ENCODE measurements around the gene HLA-DMB. TPM values are rescaled to one million over a fixed set of nuclear protein-coding genes. Genes with fewer than 3 reads are reported as not detected.

Gene HLA-DMB
- total RNA-seq, 1 experiment from 2014 or later = not detected

GRCh38 chr6:32908897-32909296, 31.9 kb downstream of the HLA-DMB start:
- no peak for DNase-seq (ENCODE audit: low read depth)

DNA sequence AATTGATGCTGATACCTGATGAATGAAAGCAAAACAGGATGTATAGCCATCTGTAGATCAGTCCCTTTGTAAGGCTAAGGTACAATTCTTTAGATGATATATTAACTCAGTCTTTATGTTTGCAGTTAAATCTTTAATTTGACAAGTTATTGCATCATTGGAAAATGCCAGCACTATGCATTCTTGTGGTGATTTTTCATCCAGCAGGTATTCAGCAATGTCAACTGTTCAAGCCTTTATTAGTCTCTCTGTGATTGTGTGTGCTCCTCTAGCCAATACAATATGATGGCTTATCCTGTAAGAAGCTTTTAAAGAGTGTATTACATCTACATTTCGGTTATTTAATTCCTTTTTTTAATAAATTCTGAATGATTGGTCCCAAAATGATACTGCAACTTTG, 34.3 kb downstream of the HLA-DMB start:
- peak; percentile 59 for DNase-seq (ENCODE audit: low read depth)

DNA sequence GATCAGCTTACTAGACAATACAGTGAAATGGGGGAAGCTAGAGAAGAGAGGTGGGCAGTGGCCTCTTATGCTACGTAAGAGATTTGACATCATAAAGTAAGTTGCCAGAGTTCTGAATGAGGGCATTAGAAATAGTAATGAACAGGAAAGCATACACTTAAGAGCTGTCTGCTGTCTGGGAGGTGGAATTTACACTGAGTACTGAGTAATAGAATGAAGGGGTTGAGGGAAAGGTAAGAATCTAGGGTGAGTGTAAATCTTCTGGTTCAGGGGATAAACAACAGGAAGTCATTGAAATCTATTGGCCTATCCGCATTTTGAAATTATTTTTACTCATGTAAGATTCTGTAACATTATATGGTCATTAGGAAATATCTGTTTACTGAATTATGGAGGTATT, 35.8 kb downstream of the HLA-DMB start:
- DNase-seq (ENCODE audit: low read depth) = no peak

- no peak for DNase-seq (ENCODE audit: low read depth)
Measured at GRCh38 chr6:32903952-32904351, 36.9 kb downstream of the HLA-DMB start.

DNA sequence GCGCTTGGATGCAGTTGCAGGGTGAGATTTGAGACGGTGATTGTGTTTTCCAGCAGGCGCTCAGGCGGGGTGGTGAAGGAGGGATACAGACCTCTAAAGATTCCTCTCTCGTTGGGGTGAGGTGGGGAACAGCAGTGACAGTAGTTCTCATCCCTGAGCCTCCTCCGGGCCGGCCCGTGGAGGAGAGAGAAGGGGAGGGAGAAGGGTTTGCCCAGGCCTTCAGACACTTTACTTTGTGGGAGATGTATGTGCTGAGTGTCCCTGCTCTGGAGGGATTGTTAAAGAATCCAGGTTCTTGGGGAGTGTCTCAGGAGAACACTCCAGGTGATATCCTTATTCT, 45.9 kb downstream of the HLA-DMB start:
- DNase-seq (ENCODE audit: low read depth) = no peak

GRCh38 chr6:32894085-32895005, 46.5 kb downstream of the HLA-DMB start:
- DNase-seq (ENCODE audit: low read depth) = peak; percentile 87

GRCh38 chr6:32890831-32891230, 50.0 kb downstream of the HLA-DMB start:
- no peak for DNase-seq (ENCODE audit: low read depth)

DNA sequence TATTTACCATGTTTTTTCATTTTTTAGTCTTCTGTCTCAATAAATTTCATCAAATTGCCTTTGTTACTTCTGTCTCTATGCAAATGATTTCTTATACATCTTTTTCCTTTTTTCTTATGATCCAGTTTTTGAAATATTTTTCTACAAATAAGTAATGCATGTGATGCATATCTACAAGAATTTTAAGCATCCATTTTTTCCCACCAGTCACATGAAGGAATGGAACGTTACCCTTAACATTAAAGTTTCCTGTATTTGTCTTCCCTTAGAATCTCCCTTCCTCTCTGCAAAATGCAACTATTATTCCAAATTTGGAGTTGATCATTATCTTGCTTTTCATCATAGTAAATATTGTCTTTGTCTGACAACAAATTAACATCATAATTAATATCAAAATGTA, 51.3 kb downstream of the HLA-DMB start:
- DNase-seq (ENCODE audit: low read depth) = no peak

- no peak for DNase-seq (ENCODE audit: low read depth)
Measured at GRCh38 chr6:32888576-32888975, 52.3 kb downstream of the HLA-DMB start.

- DNase-seq (ENCODE audit: low read depth) = no peak
Measured at GRCh38 chr6:32887616-32888015, 53.2 kb downstream of the HLA-DMB start.

- DNase-seq (ENCODE audit: low read depth) = peak; percentile 91
Measured at GRCh38 chr6:32886681-32887383, 54.0 kb downstream of the HLA-DMB start.

DNA sequence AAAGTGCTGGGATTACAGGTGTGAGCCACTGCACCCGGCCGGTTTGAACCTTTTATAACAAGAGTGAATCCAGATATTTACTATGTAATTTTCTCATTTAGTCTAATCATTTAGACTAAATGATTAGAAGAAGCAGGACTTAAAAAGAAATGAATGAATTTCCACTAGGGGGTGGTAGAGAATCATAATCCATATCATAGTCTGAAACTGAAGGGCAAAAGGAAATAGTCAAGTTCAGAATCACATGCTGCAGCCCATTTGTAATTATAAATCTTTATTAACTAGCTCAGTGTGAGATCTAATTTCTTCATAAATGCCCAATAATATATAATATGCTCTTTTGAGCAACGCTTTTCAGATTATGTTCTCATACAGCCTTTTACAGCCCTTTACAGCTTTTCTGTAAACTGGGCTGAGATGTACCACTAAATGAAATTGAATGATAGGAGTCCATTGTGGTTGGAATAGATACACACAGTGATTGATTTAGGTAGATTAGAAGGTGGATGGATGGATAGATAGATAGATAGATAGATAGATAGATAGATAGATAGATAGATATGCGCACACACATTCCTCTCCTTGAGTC, 55.0 kb downstream of the HLA-DMB start:
- peak; percentile 73 for DNase-seq (ENCODE audit: low read depth)

Other genes starting within 250 kb of the HLA-DMB start
- not detected in 2 replicates for gene HLA-DQA2, start 199.6 kb downstream of the HLA-DMB start, total RNA-seq (2014; rRNA removed)
- not detected in 2 replicates for gene HLA-DQB2, start 177.5 kb downstream of the HLA-DMB start, total RNA-seq (2014; rRNA removed)
- gene HLA-DOB, start 124.0 kb downstream of the HLA-DMB start, total RNA-seq (2014; rRNA removed) = not detected in 2 replicates
- gene TAP2, start 102.3 kb downstream of the HLA-DMB start, total RNA-seq (2014; rRNA removed) = 6.1 and 6.7 TPM in 2 replicates
- gene PSMB8, start 97.0 kb downstream of the HLA-DMB start, total RNA-seq (2014; rRNA removed) = 39.8 and 55.6 TPM in 2 replicates
- gene TAP1, start 87.3 kb downstream of the HLA-DMB start, total RNA-seq (2014; rRNA removed) = 50.1 and 56.2 TPM in 2 replicates
- 9.0 and 20.0 TPM in 2 replicates for gene PSMB9, start 86.8 kb downstream of the HLA-DMB start, total RNA-seq (2014; rRNA removed)
- 1.9 and 4.0 TPM in 2 replicates for gene HLA-DMA, start 12.1 kb upstream of the HLA-DMB start, total RNA-seq (2014; rRNA removed)
- 113 and 125 TPM in 2 replicates for gene BRD2, start 27.6 kb upstream of the HLA-DMB start, total RNA-seq (2014; rRNA removed)
- gene HLA-DOA, start 68.6 kb upstream of the HLA-DMB start, total RNA-seq (2014; rRNA removed) = 0.06 and 0.23 TPM in 2 replicates
- 0.86 and 3.4 TPM in 2 replicates for gene HLA-DPA1, start 132.6 kb upstream of the HLA-DMB start, total RNA-seq (2014; rRNA removed)
- gene HLA-DPB1, start 135.0 kb upstream of the HLA-DMB start, total RNA-seq (2014; rRNA removed) = 1.0 and 3.8 TPM in 2 replicates